GM12878 (cell line): Measurements from ENCODE around the gene KIRREL1. TPM values are rescaled to one million over a fixed set of nuclear protein-coding genes. Genes with fewer than 3 reads are reported as not detected.

Experiments
- ATAC-seq: fragments of 200-7000 bp; cut with Tn5 transposase; 3 replicates; pipeline ENCODE4 v1.9.1; 2020; ENCODE audit warnings: mild to moderate bottlenecking, moderate library complexity
- BruUV-seq: library from RNA; stranded (reverse); fragments of 400-500 nt; replicated peaks from 2 replicates; lab custom pipeline; 2021; lab: Mats Ljungman, UMichigan
- CTCF ChIA-PET: fragments of 300-600 bp; sonication (Branson Sonifier 250); formaldehyde crosslinking; extraction: SDS; loops from one replicate; lab custom pipeline; 2021; ENCODE audit warnings: inconsistent platforms; lab: Yijun Ruan, JAX
- POLR2A ChIA-PET: fragments of 350-600 bp; formaldehyde crosslinking; extraction: SDS; loops from one replicate; lab custom pipeline; 2021; ENCODE audit warnings: inconsistent platforms; lab: Charles Lee
- RAD21 ChIA-PET: fragments of 300-600 bp; sonication (Branson Sonifier 250); formaldehyde crosslinking; loops from one replicate; lab custom pipeline; 2023; ENCODE audit warnings: antibody characterized with exemption; ENCODE audit not compliant: unreplicated experiment; lab: Charles Lee
- SMC1A ChIA-PET: fragments of 300-600 bp; sonication (Branson Sonifier 250); formaldehyde crosslinking; loops from one replicate; lab custom pipeline; 2023; ENCODE audit not compliant: unreplicated experiment, uncharacterized antibody; lab: Charles Lee
- DNase-seq: peaks from one replicate; pipeline ENCODE4 v3.0.0-alpha.2; 2011; ENCODE audit warnings: low read depth, low spot score
- FAIRE-seq: peaks from 3 replicates; lab custom pipeline; 2011; peaks lifted over from hg19 to GRCh38; lab: Jason Lieb, UNC
- H2AFZ ChIP-seq: 2 replicates; pipeline ENCODE4 v1.6.0; 2011; ENCODE audit warnings: low read depth, low read length, control low read depth; ENCODE audit not compliant: control insufficient read depth
- H3K27ac ChIP-seq: 2 replicates; pipeline ENCODE4 v1.5.1; 2011; ENCODE audit warnings: control low read depth; ENCODE audit not compliant: control insufficient read depth, insufficient read depth
- H3K27me3 ChIP-seq, 2 experiments: replicated peaks in 1 of 2; 2 replicates each; pipeline versions ENCODE4 v1.6.0 to v1.6.1; 2011; ENCODE audit warnings: low read length in 1 of 2; ENCODE audit not compliant: control insufficient read depth in 2 of 2, insufficient read depth in 2 of 2
- H3K36me3 ChIP-seq, 2 experiments: 2 replicates each; pipeline ENCODE4 v1.5.1; 2011; ENCODE audit warnings: low read length in 1 of 2; ENCODE audit not compliant: control insufficient read depth in 2 of 2, insufficient read depth in 2 of 2
- H3K4me1 ChIP-seq: 2 replicates; pipeline ENCODE4 v1.6.1; 2011; ENCODE audit warnings: mild to moderate bottlenecking, low read length, moderate library complexity, mixed read lengths; ENCODE audit not compliant: control insufficient read depth, insufficient read depth
- H3K4me2 ChIP-seq: 2 replicates; pipeline ENCODE4 v1.6.0; 2011; ENCODE audit warnings: control low read depth; ENCODE audit not compliant: control insufficient read depth, insufficient read depth
- H3K4me3 ChIP-seq: fragments of 200-600 bp; sonication (generic); 2 replicates; pipeline ENCODE4 v1.5.1; 2016
- H3K79me2 ChIP-seq: 2 replicates; pipeline ENCODE4 v1.6.0; 2011; ENCODE audit warnings: low read length; ENCODE audit not compliant: control insufficient read depth, insufficient read depth
- H3K9ac ChIP-seq: 2 replicates; pipeline ENCODE4 v1.8.0; 2011; ENCODE audit warnings: low read length, control low read depth, mixed read lengths; ENCODE audit not compliant: control insufficient read depth, insufficient read depth
- H3K9me3 ChIP-seq: replicated peaks from 3 replicates; pipeline ENCODE4 v1.5.1; 2011; ENCODE audit warnings: mild to moderate bottlenecking, low read length; ENCODE audit not compliant: control insufficient read depth, insufficient read depth
- H4K20me1 ChIP-seq: 2 replicates; pipeline ENCODE4 v1.6.0; 2011; ENCODE audit not compliant: control insufficient read depth, insufficient read depth
- CBFB ChIP-seq: IDR thresholded peaks from 2 replicates; pipeline ENCODE4 v1.6.1; 2016; ENCODE audit warnings: antibody characterized with exemption, low read depth
- HDGF ChIP-seq: fragments of 450-650 bp; IDR thresholded peaks from 2 replicates; pipeline ENCODE4 v1.6.1; 2016; ENCODE audit warnings: antibody characterized with exemption
- MTA2 ChIP-seq: fragments of 450-650 bp; IDR thresholded peaks from 2 replicates; pipeline ENCODE4 v1.6.1; 2016; ENCODE audit warnings: low read depth, mild to moderate bottlenecking, moderate library complexity
- NR2F1 ChIP-seq: fragments of 450-650 bp; conservative IDR thresholded peaks from 2 replicates; pipeline ENCODE4 v1.6.1; 2017; ENCODE audit warnings: mild to moderate bottlenecking
- RBBP5 ChIP-seq: fragments of 200-600 bp; sonication (generic); conservative IDR thresholded peaks from 2 replicates; pipeline ENCODE4 v1.6.1; 2016
- SP1 ChIP-seq: IDR thresholded peaks from one replicate; pipeline ENCODE4 v1.6.1; 2011; ENCODE audit warnings: low read depth, low read length
- STAT3 ChIP-seq: IDR thresholded peaks from 2 replicates; pipeline ENCODE4 v1.6.1; 2011; ENCODE audit warnings: low read depth, low read length, improper control_type of control experiment
- WGBS: methylation state at CpG from one replicate; pipeline ENCODE4 v1.1.6; 2016; ENCODE audit warnings: low lambda C conversion rate; ENCODE audit not compliant: insufficient replicate concordance, insufficient coverage; ENCODE audit errors: missing lambda C conversion rate; 5-methylcytosine and 5-hydroxymethylcytosine counted together
- in situ Hi-C: fragments of 300-500 bp; cut with MboI; formaldehyde crosslinking; loops from 9 replicates; pipeline ENCODE4 v1.14.3; 2018; ENCODE audit warnings: mixed read lengths
- intact Hi-C: fragments of 100-400 bp; cut with micrococcal nuclease; formaldehyde crosslinking; loops from one replicate; pipeline ENCODE4 v1.14.2; 2022; ENCODE audit not compliant: unreplicated experiment
- polyA plus RNA-seq, 11 experiments: library from polyadenylated mRNA; depleted of rRNA in 4 of 11; unstranded in 6 of 11; stranded (reverse) in 5 of 11; fragments of >200 nt; fragmentation: Nextera tagmentation in 4 of 11; fragmentation: Illumina TruSeq in 1 of 11; extraction: Ambion mirVana in 4 of 11; extraction: Trizol in 1 of 11; gene quantifications; 1 replicate in 1 of 11; 2 replicates in 10 of 11; pipeline versions ENCODE4 v1.2.1 to v1.2.3, GENCODE V29; 2011 to 2016; ENCODE audit warnings: inconsistent platforms in 2 of 11, missing spikeins in 2 of 11, low read depth in 1 of 11
- total RNA-seq, 4 experiments: library from RNA; depleted of rRNA in 3 of 4; stranded (reverse); fragments of >200 nt in 3 of 4; fragmentation: Illumina TruSeq in 1 of 4; extraction: Trizol in 1 of 4; gene quantifications; 2 replicates each; pipeline versions ENCODE4 v1.2.1 to v1.2.3, GENCODE V29; 2013 to 2021
- TF ChIP-seq, protein P1 (sequence below): fragments of 450-650 bp; IDR thresholded peaks from 2 replicates; pipeline ENCODE4 v1.6.1; 2016; ENCODE audit warnings: mild to moderate bottlenecking
- TF ChIP-seq, protein P2 (sequence below): IDR thresholded peaks from 2 replicates; pipeline ENCODE4 v1.6.1; 2011; ENCODE audit warnings: mild to moderate bottlenecking, low read depth, low read length, moderate library complexity; ENCODE audit not compliant: insufficient replicate concordance
- TF ChIP-seq, protein P3 (sequence below): IDR thresholded peaks from 2 replicates; pipeline ENCODE4 v1.6.1; 2011; ENCODE audit warnings: borderline replicate concordance, low read depth, mild to moderate bottlenecking, moderate library complexity, low read length; ENCODE audit not compliant: insufficient read depth, poor library complexity, severe bottlenecking

KIRREL1 gene
- total and polyA plus RNA-seq, 10 of the 15 experiments (the other 5 are each of a cell fraction or from before 2014, with no cell fraction given), result 0.15 TPM; not detected in 9

DNA sequence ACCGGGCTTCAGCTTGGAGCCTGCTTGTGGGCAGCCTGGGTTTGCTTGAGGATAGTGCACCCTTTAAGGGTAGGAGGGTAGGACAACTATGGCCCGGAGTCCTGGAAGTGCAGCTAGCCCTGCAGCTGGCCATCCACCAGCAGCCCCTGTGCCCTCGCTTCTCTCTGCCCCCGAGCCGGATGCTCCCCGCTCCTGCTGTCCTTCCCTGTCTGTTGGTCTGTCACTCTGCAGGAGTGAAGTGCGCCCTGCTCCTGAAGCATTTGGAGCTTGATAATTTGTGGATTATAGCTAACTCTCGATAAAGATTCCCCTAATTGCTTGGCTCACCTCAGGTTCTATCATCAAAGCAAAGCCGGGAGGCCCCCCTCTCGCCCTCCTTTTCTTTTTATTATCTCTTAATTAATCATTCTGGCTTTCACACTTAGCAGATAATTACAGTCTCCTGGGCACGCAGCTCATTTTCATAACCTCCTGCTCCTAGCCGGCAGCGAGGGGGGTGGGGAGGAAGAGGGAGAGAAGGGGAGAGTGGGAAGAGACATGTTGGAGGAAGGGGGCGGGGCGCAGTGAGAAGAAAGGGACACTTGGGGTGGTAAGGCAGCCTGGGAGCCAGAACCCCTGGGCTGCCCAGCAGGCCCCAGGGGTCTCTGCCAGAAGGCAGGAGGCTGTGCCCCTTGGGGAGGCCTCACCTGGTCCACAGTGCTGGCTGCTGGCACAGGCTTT, 14.4 kb downstream of the KIRREL1 start (continued):
- TF ChIP-seq, protein P1, sequence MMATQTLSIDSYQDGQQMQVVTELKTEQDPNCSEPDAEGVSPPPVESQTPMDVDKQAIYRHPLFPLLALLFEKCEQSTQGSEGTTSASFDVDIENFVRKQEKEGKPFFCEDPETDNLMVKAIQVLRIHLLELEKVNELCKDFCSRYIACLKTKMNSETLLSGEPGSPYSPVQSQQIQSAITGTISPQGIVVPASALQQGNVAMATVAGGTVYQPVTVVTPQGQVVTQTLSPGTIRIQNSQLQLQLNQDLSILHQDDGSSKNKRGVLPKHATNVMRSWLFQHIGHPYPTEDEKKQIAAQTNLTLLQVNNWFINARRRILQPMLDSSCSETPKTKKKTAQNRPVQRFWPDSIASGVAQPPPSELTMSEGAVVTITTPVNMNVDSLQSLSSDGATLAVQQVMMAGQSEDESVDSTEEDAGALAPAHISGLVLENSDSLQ, result no peak

DNA sequence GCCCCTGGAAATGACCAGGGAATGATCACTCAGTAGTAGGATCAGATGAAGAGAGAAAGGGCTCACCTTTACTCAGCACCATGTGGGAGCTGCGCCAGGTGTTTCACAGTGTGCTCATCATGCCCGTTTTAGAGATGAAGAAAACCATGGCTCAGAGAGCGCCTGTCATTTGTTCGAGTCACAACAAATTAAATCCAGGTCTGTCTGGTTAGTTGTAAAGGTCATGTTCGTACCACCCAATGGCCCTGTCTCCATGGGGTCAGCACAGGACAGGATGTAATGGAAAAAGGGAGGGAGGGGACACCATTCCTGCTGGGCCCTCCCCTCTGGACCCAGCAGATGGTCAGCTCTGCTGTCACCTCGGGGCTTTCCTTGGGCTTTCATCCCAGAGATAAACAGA, 15.2 kb downstream of the KIRREL1 start:
- RAD21 ChIA-PET, result no interaction called here
- WGBS, result 51% methylated on average over 6 of the region's 6 CpGs
- H3K9ac ChIP-seq, result no peak overlapping the region

More for the DNA sequence above, 15.2 kb downstream of the KIRREL1 start:
- no peaks in the 10 kb centered on the region for H3K9me3 ChIP-seq
- H3K4me2 ChIP-seq, result no peak overlapping the region
- no peaks in the 10 kb centered on the region for H3K79me2 ChIP-seq
- no TSS peak for BruUV-seq
- FAIRE-seq, result no peak
- no peak overlapping the region for H3K4me3 ChIP-seq
- SMC1A ChIA-PET, result no interaction called here
- no peak overlapping the region for H2AFZ ChIP-seq
- CTCF ChIA-PET, result no interaction called here
- no peak for ATAC-seq
- H3K36me3 ChIP-seq, result no peaks in the 10 kb centered on the region
- intact Hi-C loops, result no loop called here
- no peak overlapping the region for H3K27ac ChIP-seq
- no peaks in the 10 kb centered on the region for H4K20me1 ChIP-seq
- H3K4me1 ChIP-seq, result no peaks in the 10 kb centered on the region
- peaks cover 4 to 10% of the 10 kb centered on the region in 2 experiments for H3K27me3 ChIP-seq
- no peak for DNase-seq
- POLR2A ChIA-PET, result no interaction called here
- TF ChIP-seq NR2F1 (no peak), CBFB (no peak), MTA2 (no peak), STAT3 (no peak), RBBP5 (no peak), HDGF (no peak), SP1 (no peak)
- TF ChIP-seq, protein P2, sequence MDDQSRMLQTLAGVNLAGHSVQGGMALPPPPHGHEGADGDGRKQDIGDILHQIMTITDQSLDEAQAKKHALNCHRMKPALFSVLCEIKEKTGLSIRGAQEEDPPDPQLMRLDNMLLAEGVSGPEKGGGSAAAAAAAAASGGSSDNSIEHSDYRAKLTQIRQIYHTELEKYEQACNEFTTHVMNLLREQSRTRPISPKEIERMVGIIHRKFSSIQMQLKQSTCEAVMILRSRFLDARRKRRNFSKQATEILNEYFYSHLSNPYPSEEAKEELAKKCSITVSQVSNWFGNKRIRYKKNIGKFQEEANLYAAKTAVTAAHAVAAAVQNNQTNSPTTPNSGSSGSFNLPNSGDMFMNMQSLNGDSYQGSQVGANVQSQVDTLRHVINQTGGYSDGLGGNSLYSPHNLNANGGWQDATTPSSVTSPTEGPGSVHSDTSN, result no peak
- TF ChIP-seq, protein P3, sequence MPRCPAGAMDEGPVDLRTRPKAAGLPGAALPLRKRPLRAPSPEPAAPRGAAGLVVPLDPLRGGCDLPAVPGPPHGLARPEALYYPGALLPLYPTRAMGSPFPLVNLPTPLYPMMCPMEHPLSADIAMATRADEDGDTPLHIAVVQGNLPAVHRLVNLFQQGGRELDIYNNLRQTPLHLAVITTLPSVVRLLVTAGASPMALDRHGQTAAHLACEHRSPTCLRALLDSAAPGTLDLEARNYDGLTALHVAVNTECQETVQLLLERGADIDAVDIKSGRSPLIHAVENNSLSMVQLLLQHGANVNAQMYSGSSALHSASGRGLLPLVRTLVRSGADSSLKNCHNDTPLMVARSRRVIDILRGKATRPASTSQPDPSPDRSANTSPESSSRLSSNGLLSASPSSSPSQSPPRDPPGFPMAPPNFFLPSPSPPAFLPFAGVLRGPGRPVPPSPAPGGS, result no peak
- TF ChIP-seq, all 136 proteins: peak for 0
- in situ Hi-C loops, result no loop called here
